Spleen (tissue), 11 donors: ENCODE measurements around the gene F8. TPM values are rescaled to one million over a fixed set of nuclear protein-coding genes. Genes with fewer than 3 reads are reported as not detected.
A peak's percentile ranks its signal among the peaks of the same experiment; 100 is the strongest.
"Not testable (repeated sequence)": the region's sequence is repeated elsewhere in the genome, so short reads cannot be mapped to it uniquely, and the experiment has no call there.

Source experiments
- DNase-seq: peaks from one replicate; pipeline ENCODE4 v3.0.0-alpha.2; 2020
- H3K27ac ChIP-seq, 8 donors: fragments of 200-600 bp; sonication (generic) in 7 of 8; 1 replicate in 4 of 8; 2 replicates in 4 of 8; pipeline versions ENCODE4 v1.5.0 to v1.8.0; 2016 to 2021; ENCODE audit warnings: inconsistent platforms in 4 of 8, mild to moderate bottlenecking in 4 of 8, moderate library complexity in 1 of 8
- H3K27me3 ChIP-seq, 7 donors: fragments of 200-600 bp; sonication (generic) in 6 of 7; replicated peaks in 1 of 7; 1 replicate in 4 of 7; 2 replicates in 3 of 7; pipeline versions ENCODE4 v1.5.0 to v1.8.0; 2016 to 2021; ENCODE audit warnings: inconsistent platforms in 3 of 7, mild to moderate bottlenecking in 1 of 7
- H3K36me3 ChIP-seq, 6 donors: fragments of 200-600 bp; sonication (generic) in 5 of 6; 1 replicate in 4 of 6; 2 replicates in 2 of 6; pipeline versions ENCODE4 v1.5.0 to v1.8.0; 2016 to 2021; ENCODE audit warnings: inconsistent platforms in 2 of 6
- H3K4me1 ChIP-seq, 6 donors: fragments of 200-600 bp; sonication (generic) in 5 of 6; 1 replicate in 3 of 6; 2 replicates in 3 of 6; pipeline versions ENCODE4 v1.5.0 to v1.8.0; 2016 to 2021; ENCODE audit warnings: inconsistent platforms in 3 of 6
- H3K4me3 ChIP-seq, 8 donors: fragments of 200-600 bp; sonication (generic) in 7 of 8; 1 replicate in 4 of 8; 2 replicates in 4 of 8; pipeline versions ENCODE4 v1.5.0 to v1.8.0; 2016 to 2021; ENCODE audit warnings: inconsistent platforms in 4 of 8, mild to moderate bottlenecking in 4 of 8, moderate library complexity in 2 of 8
- H3K9me3 ChIP-seq, 8 donors: fragments of 200-600 bp; sonication (generic) in 7 of 8; 1 replicate in 4 of 8; 2 replicates in 4 of 8; pipeline versions ENCODE4 v1.5.0 to v1.8.0; 2016 to 2021; ENCODE audit warnings: inconsistent platforms in 4 of 8
- CTCF ChIP-seq, 11 experiments: fragments of 200-600 bp in 7 of 11; fragments of 450-650 bp in 4 of 11; sonication (generic) in 4 of 11; IDR thresholded peaks in 8 of 11; conservative IDR thresholded peaks in 3 of 11; 1 replicate in 7 of 11; 2 replicates in 4 of 11; pipeline versions ENCODE4 v1.4.0 to v1.8.0; 2016 to 2021; ENCODE audit warnings: antibody characterized with exemption in 11 of 11, inconsistent platforms in 4 of 11, mild to moderate bottlenecking in 1 of 11
- POLR2A ChIP-seq, 3 donors: fragments of 450-650 bp; IDR thresholded peaks; one replicate each; pipeline ENCODE4 v1.5.1; 2017; ENCODE audit warnings: antibody characterized with exemption in 3 of 3, mild to moderate bottlenecking in 1 of 3
- POLR2AphosphoS5 ChIP-seq, 3 donors: sonication (generic); formaldehyde crosslinking; IDR thresholded peaks; one replicate each; pipeline ENCODE4 v1.5.1; 2017; ENCODE audit warnings: antibody characterized with exemption in 3 of 3
- WGBS, 5 donors: extraction: QIAGEN DNeasy Blood & Tissue Kit in 3 of 5; methylation state at CpG; one replicate each; pipeline versions ENCODE4 v1.1.5 to v1.1.7; 2013 to 2018; 5-methylcytosine and 5-hydroxymethylcytosine counted together
- intact Hi-C: fragments of 100-400 bp; cut with DNase I; formaldehyde crosslinking; loops from one replicate; pipeline ENCODE4 v1.15.0; 2023; ENCODE audit warnings: low total_unique reads
- polyA plus RNA-seq, 3 donors: library from polyadenylated mRNA; stranded (reverse); fragments of 200-250 nt; gene quantifications; one replicate each; pipeline ENCODE4 v1.2.1, GENCODE V29; 2013
- total RNA-seq, 7 donors: library from RNA; depleted of rRNA in 3 of 7; stranded (reverse); fragments of >200 nt in 3 of 7; fragmentation: NEBNext Ultra II Directional in 4 of 7; extraction: Animal tissue kit (Norgen Biotek cat#: 25700) in 4 of 7; gene quantifications; one replicate each; pipeline versions ENCODE4 v1.1.0 to v1.2.1, GENCODE V29; 2016 to 2021
- donor health status: healthy with polysubstance abuse.
- donor health status: DM: no; HTN: no; CAD: no; lungs with moderate emphysema.
- donor health status: DM: no; HTN: no; CAD: no.
- donor health status: Bipolar disorder and iron deficiency.
- donor health status: healthy.
- donor health status: DM: no; HTN: no; CAD: no.
- donor health status: DM: yes; HTN: yes; CAD: no.

F8 gene
- total and polyA plus RNA-seq, 10 donors = 3.4 to 135 (median 67.9) TPM

- intact Hi-C loops = no loop called here
- DNase-seq = no peak
- no peak overlapping the region for H3K27ac ChIP-seq
- no peak for TF ChIP-seq POLR2AphosphoS5 (IDR thresholded peaks at IDR 0.05)
- no peak for TF ChIP-seq POLR2A (IDR thresholded peaks at IDR 0.05)
- TF ChIP-seq CTCF (IDR thresholded peaks at IDR 0.05 in 8 of 11, conservative IDR thresholded peaks at IDR 0.05 in 3 of 11) = no peak
- H3K27me3 ChIP-seq = no peaks in the 10 kb centered on the region
- 69 to 90% (median 75%) methylated on average over 3 of the region's 3 CpGs for WGBS, 5 donors
- H3K36me3 ChIP-seq = no peaks in the 10 kb centered on the region
- peak overlapping the region in 5 of 8 donors; percentile 6 to 59 (median 35) for H3K4me3 ChIP-seq
- H3K9me3 ChIP-seq = no peaks in the 10 kb centered on the region
- H3K4me1 ChIP-seq = no peaks in the 10 kb centered on the region
Measured at GRCh38 chrX:155020591-155020990, 1.9 kb downstream of the F8 start.

- Histone ChIP-seq H3K27me3 (no peaks in the 10 kb centered on the region), H3K4me1 (peaks cover 0 to 7% (median 2%) of the 10 kb centered on the region in 6 donors), H3K9me3 (no peaks in the 10 kb centered on the region), H3K36me3 (no peaks in the 10 kb centered on the region), H3K27ac (peak overlapping the region in 7 of 8 donors; percentile 31 to 77 (median 62)), H3K4me3 (no peak overlapping the region)
- no peak for TF ChIP-seq CTCF (IDR thresholded peaks at IDR 0.05 in 8 of 11, conservative IDR thresholded peaks at IDR 0.05 in 3 of 11)
- TF ChIP-seq POLR2AphosphoS5 (IDR thresholded peaks at IDR 0.05) = no peak
- TF ChIP-seq POLR2A (IDR thresholded peaks at IDR 0.05) = no peak
- intact Hi-C loops = no loop called here
- DNase-seq = no peak
- WGBS, 5 donors = 46 to 76% (median 65%) methylated on average over 3 of the region's 3 CpGs
Measured at GRCh38 chrX:155009994-155010472, 12.5 kb downstream of the F8 start.

- 93 to 100% (median 97%) methylated on average over 3 of the region's 12 CpGs for WGBS, 5 donors
Measured at GRCh38 chrX:155008578-155008977, 13.9 kb downstream of the F8 start.

GRCh38 chrX:155006913-155007671 is 15.4 kb downstream of the F8 start:
- peak in 1 of 3 donors; percentile 54 for TF ChIP-seq POLR2AphosphoS5 (IDR thresholded peaks at IDR 0.05)
- H3K27ac ChIP-seq = peak overlapping the region in 6 of 8 donors; percentile 30 to 64 (median 52)
- H3K9me3 ChIP-seq, intact Hi-C loops, H3K36me3 ChIP-seq, H3K4me1 ChIP-seq, DNase-seq, H3K4me3 ChIP-seq, H3K27me3 ChIP-seq: not testable (repeated sequence)
- WGBS, 5 donors = 64 to 83% (median 72%) methylated on average over 6 to 9 of the region's 11 CpGs

More at GRCh38 chrX:155008578-155008977, 13.9 kb downstream of the F8 start:
- H3K4me1 ChIP-seq, H3K4me3 ChIP-seq, H3K9me3 ChIP-seq, H3K36me3 ChIP-seq, DNase-seq, H3K27me3 ChIP-seq, intact Hi-C loops: not testable (repeated sequence)
- peak overlapping the region in 3 of 8 donors; percentile 50 to 77 (median 71) for H3K27ac ChIP-seq

- DNase-seq, H3K9me3 ChIP-seq, H3K36me3 ChIP-seq, H3K4me3 ChIP-seq, H3K4me1 ChIP-seq, H3K27ac ChIP-seq, intact Hi-C loops, H3K27me3 ChIP-seq: not testable (repeated sequence)
- whole genome bisulfite sequencing, 5 donors = no CpG with 5 or more reads among the region's 10 CpGs
Measured at GRCh38 chrX:155006379-155006778, 16.1 kb downstream of the F8 start.
